DND-41 (cell line): Measurements from ENCODE around the gene CCDC102A.

Source experiments
- CTCF ChIP-seq: IDR thresholded peaks from 2 replicates; pipeline ENCODE4 v1.5.1; 2012; ENCODE audit warnings: borderline replicate concordance, low read length, moderate library complexity, mild to moderate bottlenecking; ENCODE audit not compliant: poor library complexity, severe bottlenecking; ENCODE audit errors: extremely low read depth
- EZH2 ChIP-seq: IDR thresholded peaks from 3 replicates; pipeline ENCODE4 v1.6.1; 2012; ENCODE audit warnings: borderline replicate concordance, low read depth, mild to moderate bottlenecking, moderate library complexity, low read length, inconsistent platforms; ENCODE audit not compliant: severe bottlenecking

GRCh38 chr16:57579361-57579665 is 42.9 kb upstream of the CCDC102A start:
- TF ChIP-seq CTCF (no peak), EZH2 (no peak)
